Measurements from ENCODE around the gene PRRG3.
A peak's percentile ranks its signal among the peaks of the same experiment; 100 is the strongest.

Gene PRRG3

DNA sequence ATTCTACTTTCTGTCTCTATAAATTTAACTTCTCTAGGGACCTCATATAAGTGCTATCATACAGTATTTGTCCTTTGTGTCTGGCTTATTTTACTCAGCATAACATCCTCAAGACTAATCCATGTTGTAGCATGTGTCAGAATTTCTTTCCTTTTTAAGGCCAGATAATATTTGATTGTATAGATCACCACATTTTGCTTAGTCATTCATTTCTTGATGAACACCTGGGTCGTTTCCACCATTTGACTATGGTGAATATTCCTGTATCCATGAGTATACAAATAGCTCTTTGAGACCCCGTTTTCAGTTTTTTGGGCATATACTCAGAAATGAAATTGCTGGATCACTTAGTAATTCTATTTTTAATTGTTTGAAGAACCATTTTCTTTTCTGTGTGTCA lies 51.2 kb downstream of the PRRG3 start:
- no peak for DNase-seq

DNA sequence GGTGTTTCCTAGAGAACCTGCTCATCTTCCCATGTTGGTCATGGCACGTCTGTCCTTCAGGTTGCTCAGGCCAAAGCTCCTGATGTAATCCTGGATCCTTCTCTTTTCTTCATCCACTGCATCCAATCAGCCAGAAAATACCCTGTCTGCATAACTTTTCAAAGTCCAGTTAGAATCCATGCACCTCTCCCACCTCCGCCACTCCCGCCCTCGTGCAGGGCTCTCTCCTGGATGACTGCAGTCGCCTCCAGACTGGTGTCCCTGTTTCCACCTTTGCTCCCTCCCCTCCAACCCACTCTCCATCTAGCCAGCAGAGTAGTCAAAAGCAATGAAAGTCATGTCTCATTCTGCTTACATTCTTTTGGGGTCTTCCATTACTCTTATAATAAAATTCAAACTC lies 55.3 kb downstream of the PRRG3 start:
- no peak for DNase-seq

DNA sequence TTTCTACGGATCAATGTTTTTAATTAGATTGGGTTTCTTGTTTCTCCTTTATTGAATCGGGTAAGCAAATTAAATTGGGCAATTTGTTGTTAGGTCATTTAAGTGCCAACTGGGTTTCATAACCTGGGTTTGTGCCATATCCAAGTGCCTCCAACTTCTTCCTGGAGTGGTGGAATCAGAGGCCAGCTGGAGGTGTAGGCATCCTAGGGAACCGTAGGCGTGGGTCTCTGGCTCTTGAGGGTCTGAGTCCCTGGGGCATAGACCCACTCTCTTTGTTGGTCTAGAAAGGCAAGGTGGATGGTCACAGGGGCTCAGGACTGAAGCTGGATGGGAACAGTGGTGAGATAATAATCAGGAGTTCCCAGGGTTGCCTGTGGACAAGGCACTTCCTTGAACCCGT lies 57.6 kb downstream of the PRRG3 start:
- DNase-seq = no peak

DNA sequence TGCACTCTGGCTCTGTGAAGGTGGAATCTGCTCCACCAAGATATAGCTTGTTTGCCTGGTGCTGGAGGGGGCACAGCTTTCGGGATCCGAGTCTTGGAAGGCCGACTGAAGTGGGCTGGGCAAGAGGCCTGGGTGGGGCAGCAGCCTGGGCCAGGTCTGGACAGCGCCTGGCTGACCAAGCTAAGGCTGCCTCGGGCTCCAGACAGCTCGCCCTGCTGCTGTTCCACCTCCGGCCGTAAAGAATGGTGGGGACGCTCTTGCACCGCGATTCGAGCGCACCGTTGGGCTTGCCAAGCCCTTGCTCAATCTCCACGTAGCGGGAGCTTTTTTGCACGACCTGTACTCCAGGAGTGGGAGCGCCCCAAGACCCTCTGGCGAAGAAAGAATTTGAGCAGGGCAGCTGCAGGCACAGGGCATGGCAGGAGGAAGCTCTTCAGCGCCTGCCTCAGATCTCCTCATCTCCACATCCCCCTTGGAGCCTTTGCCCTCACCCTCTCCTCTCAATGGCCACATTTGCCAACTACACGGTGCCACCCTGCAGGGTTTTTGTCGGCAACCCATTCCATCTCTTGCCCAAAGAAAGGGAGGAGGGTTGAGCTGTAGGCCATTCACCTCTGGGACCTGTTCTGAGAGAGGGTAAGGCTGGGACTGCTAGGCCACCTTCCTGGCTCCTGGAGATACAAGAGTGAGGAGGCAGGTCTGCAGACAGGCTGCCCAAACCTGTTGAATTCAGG lies 58.2 kb downstream of the PRRG3 start:
- DNase-seq = peak; percentile 2

DNA sequence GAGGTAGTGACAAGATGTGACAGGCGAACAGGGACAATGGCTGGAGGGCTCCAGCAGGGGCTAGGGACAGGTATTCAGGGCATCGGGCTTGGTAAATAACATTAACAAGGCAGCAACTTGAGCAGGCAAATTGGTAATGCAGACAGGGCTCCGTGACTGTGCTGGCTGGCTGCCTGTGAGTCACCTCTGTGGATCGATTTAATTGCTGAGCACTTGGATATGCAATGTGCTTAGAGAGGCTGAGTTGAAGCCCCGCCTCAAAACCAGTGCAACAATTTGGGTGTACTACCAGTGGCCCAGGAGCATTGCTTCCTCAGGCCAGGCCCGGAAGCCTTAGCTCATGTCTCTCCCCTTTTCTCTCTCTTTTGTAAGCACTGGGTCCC lies 58.8 kb downstream of the PRRG3 start:
- DNase-seq = no peak

DNA sequence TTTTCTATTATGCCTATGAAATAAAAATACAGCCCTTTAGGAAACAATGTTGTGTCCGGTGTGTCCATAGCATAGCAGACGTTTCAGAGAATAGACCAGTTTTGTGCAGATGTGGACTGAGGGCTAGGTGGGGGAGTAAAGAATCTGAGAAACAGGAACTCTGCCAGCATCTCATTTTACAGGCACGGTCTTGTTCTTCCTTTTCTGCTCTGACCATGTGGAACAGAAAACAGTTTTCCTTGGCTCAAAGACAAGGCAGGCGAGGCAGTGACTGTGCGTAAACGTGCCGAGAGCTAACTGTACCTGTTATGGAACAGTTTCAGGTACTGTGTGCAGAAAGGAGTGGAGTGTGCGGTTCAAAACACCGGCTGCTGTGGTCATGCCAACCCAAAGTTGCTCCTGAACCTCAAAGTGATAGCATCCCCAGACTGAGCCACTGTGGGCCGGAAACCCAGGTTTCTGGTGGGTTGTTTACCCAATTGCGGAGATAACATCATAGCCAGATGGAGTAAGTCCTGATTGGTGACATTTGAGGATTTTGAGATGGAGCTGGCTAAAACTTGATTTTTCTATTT lies 59.5 kb downstream of the PRRG3 start:
- DNase-seq = no peak

Data from NCI-H510A (cell line).